ENCODE measurements around the gene CDK5RAP3.
"Not testable (repeated sequence)": the region's sequence is repeated elsewhere in the genome, so short reads cannot be mapped to it uniquely, and the experiment has no call there.

The CDK5RAP3 gene

GRCh38 chr17:47995241-47995935 is 24.5 kb downstream of the CDK5RAP3 start:
- H3K9me3 ChIP-seq (ENCODE audit: insufficient read depth, low read length) = no peaks in the 10 kb centered on the region
- H3K27me3 ChIP-seq (ENCODE audit: insufficient read depth, insufficient read length) = no peaks in the 10 kb centered on the region
- TF ChIP-seq YY1 (IDR thresholded peaks at IDR 0.05; ENCODE audit: insufficient read depth, insufficient read length) (peak; percentile 45), SUZ12 (IDR thresholded peaks at IDR 0.05; ENCODE audit: extremely low read depth, insufficient read depth, insufficient read length) (no peak)
- no peak overlapping the region for H3K4me3 ChIP-seq (ENCODE audit: insufficient read length, low read depth)
- peaks cover 36% of the 10 kb centered on the region for H3K4me1 ChIP-seq (ENCODE audit: insufficient read depth, insufficient read length)
- H3K36me3 ChIP-seq (ENCODE audit: insufficient read depth, insufficient read length, low read length) = no peaks in the 10 kb centered on the region
- DNase-seq (ENCODE audit: low read depth, low spot score) = no peak
- H3K9ac ChIP-seq (ENCODE audit: insufficient read length, low read depth) = peak overlapping the region; percentile 51

- Histone ChIP-seq H3K36me3 (ENCODE audit: insufficient read depth, insufficient read length, low read length) (no peaks in the 10 kb centered on the region), H3K27me3 (ENCODE audit: insufficient read depth, insufficient read length) (no peaks in the 10 kb centered on the region), H3K9ac (ENCODE audit: insufficient read length, low read depth) (no peak overlapping the region), H3K4me3 (ENCODE audit: insufficient read length, low read depth) (no peak overlapping the region), H3K9me3 (ENCODE audit: insufficient read depth, low read length) (no peaks in the 10 kb centered on the region), H3K4me1 (ENCODE audit: insufficient read depth, insufficient read length) (peaks cover 31% of the 10 kb centered on the region)
- TF ChIP-seq SUZ12 (IDR thresholded peaks at IDR 0.05; ENCODE audit: extremely low read depth, insufficient read depth, insufficient read length) (no peak), YY1 (IDR thresholded peaks at IDR 0.05; ENCODE audit: insufficient read depth, insufficient read length) (no peak), ZNF274 (IDR thresholded peaks at IDR 0.05; ENCODE audit: low read depth, low read length) (no peak)
- DNase-seq (ENCODE audit: low read depth, low spot score) = no peak
Observed at GRCh38 chr17:47996201-47996600, 25.3 kb downstream of the CDK5RAP3 start.

- H3K9ac ChIP-seq (ENCODE audit: insufficient read length, low read depth) = no peak overlapping the region
- DNase-seq (ENCODE audit: low read depth, low spot score) = no peak
- TF ChIP-seq SUZ12 (IDR thresholded peaks at IDR 0.05; ENCODE audit: extremely low read depth, insufficient read depth, insufficient read length) = no peak
- no peak for TF ChIP-seq YY1 (IDR thresholded peaks at IDR 0.05; ENCODE audit: insufficient read depth, insufficient read length)
- no peak for TF ChIP-seq ZNF274 (IDR thresholded peaks at IDR 0.05; ENCODE audit: low read depth, low read length)
- H3K4me3 ChIP-seq (ENCODE audit: insufficient read length, low read depth) = no peak overlapping the region
- H3K9me3 ChIP-seq (ENCODE audit: insufficient read depth, low read length) = no peaks in the 10 kb centered on the region
- H3K4me1 ChIP-seq (ENCODE audit: insufficient read depth, insufficient read length) = peaks cover 31% of the 10 kb centered on the region
- H3K27me3 ChIP-seq (ENCODE audit: insufficient read depth, insufficient read length) = no peaks in the 10 kb centered on the region
- H3K36me3 ChIP-seq (ENCODE audit: insufficient read depth, insufficient read length, low read length) = no peaks in the 10 kb centered on the region
Observed at GRCh38 chr17:47997586-47997985, 26.7 kb downstream of the CDK5RAP3 start.

GRCh38 chr17:47998044-47998443 is 27.1 kb downstream of the CDK5RAP3 start:
- Histone ChIP-seq H3K4me3 (ENCODE audit: insufficient read length, low read depth) (no peak overlapping the region), H3K9ac (ENCODE audit: insufficient read length, low read depth) (no peak overlapping the region), H3K36me3 (ENCODE audit: insufficient read depth, insufficient read length, low read length) (no peaks in the 10 kb centered on the region), H3K9me3 (ENCODE audit: insufficient read depth, low read length) (no peaks in the 10 kb centered on the region), H3K4me1 (ENCODE audit: insufficient read depth, insufficient read length) (peaks cover 34% of the 10 kb centered on the region), H3K27me3 (ENCODE audit: insufficient read depth, insufficient read length) (no peaks in the 10 kb centered on the region)
- no peak for DNase-seq (ENCODE audit: low read depth, low spot score)
- no peak for TF ChIP-seq ZNF274 (IDR thresholded peaks at IDR 0.05; ENCODE audit: low read depth, low read length)
- no peak for TF ChIP-seq SUZ12 (IDR thresholded peaks at IDR 0.05; ENCODE audit: extremely low read depth, insufficient read depth, insufficient read length)
- no peak for TF ChIP-seq YY1 (IDR thresholded peaks at IDR 0.05; ENCODE audit: insufficient read depth, insufficient read length)

GRCh38 chr17:47999582-47999981 is 28.7 kb downstream of the CDK5RAP3 start:
- H3K9me3 ChIP-seq (ENCODE audit: insufficient read depth, low read length) = no peaks in the 10 kb centered on the region

GRCh38 chr17:48001197-48001596 is 30.3 kb downstream of the CDK5RAP3 start:
- Histone ChIP-seq H3K9me3 (ENCODE audit: insufficient read depth, low read length) (no peaks in the 10 kb centered on the region), H3K4me1 (ENCODE audit: insufficient read depth, insufficient read length) (peaks cover 31% of the 10 kb centered on the region), H3K4me3 (ENCODE audit: insufficient read length, low read depth) (no peak overlapping the region), H3K36me3 (ENCODE audit: insufficient read depth, insufficient read length, low read length) (no peaks in the 10 kb centered on the region), H3K9ac (ENCODE audit: insufficient read length, low read depth) (no peak overlapping the region), H3K27me3 (ENCODE audit: insufficient read depth, insufficient read length) (no peaks in the 10 kb centered on the region)
- no peak for TF ChIP-seq YY1 (IDR thresholded peaks at IDR 0.05; ENCODE audit: insufficient read depth, insufficient read length)
- TF ChIP-seq ZNF274 (IDR thresholded peaks at IDR 0.05; ENCODE audit: low read depth, low read length) = no peak
- no peak for TF ChIP-seq SUZ12 (IDR thresholded peaks at IDR 0.05; ENCODE audit: extremely low read depth, insufficient read depth, insufficient read length)
- DNase-seq (ENCODE audit: low read depth, low spot score) = no peak

More at GRCh38 chr17:47999582-47999981, 28.7 kb downstream of the CDK5RAP3 start:
- H3K27me3 ChIP-seq (ENCODE audit: insufficient read depth, insufficient read length) = no peaks in the 10 kb centered on the region
- no peak for TF ChIP-seq SUZ12 (IDR thresholded peaks at IDR 0.05; ENCODE audit: extremely low read depth, insufficient read depth, insufficient read length)
- TF ChIP-seq ZNF274 (IDR thresholded peaks at IDR 0.05; ENCODE audit: low read depth, low read length) = no peak
- TF ChIP-seq YY1 (IDR thresholded peaks at IDR 0.05; ENCODE audit: insufficient read depth, insufficient read length) = no peak
- no peaks in the 10 kb centered on the region for H3K36me3 ChIP-seq (ENCODE audit: insufficient read depth, insufficient read length, low read length)
- no peak overlapping the region for H3K4me3 ChIP-seq (ENCODE audit: insufficient read length, low read depth)
- H3K9ac ChIP-seq (ENCODE audit: insufficient read length, low read depth) = no peak overlapping the region
- peaks cover 42% of the 10 kb centered on the region for H3K4me1 ChIP-seq (ENCODE audit: insufficient read depth, insufficient read length)
- DNase-seq (ENCODE audit: low read depth, low spot score) = no peak

GRCh38 chr17:48001657-48002056 is 30.7 kb downstream of the CDK5RAP3 start:
- not testable (repeated sequence) for H3K9ac ChIP-seq (ENCODE audit: insufficient read length, low read depth); H3K4me3 ChIP-seq (ENCODE audit: insufficient read length, low read depth); DNase-seq (ENCODE audit: low read depth, low spot score); H3K27me3 ChIP-seq (ENCODE audit: insufficient read depth, insufficient read length); H3K9me3 ChIP-seq (ENCODE audit: insufficient read depth, low read length); H3K36me3 ChIP-seq (ENCODE audit: insufficient read depth, insufficient read length, low read length)
- peaks cover 29% of the 10 kb centered on the region for H3K4me1 ChIP-seq (ENCODE audit: insufficient read depth, insufficient read length)

All from NT2/D1 (cell line).